Neural crest cell (in vitro differentiated cells): Measurements from ENCODE around the gene BANF2. TPM values are rescaled to one million over a fixed set of nuclear protein-coding genes. Genes with fewer than 3 reads are reported as not detected.

Source experiments
- DNase-seq: peaks from one replicate; pipeline ENCODE4 v3.0.0; 2021; ENCODE audit warnings: low read depth, mixed read lengths, low spot score
- H3K27ac Mint-ChIP-seq: one replicate; pipeline ENCODE4 v1.8.0; 2021; ENCODE audit warnings: mild to moderate bottlenecking, mixed read lengths; ENCODE audit not compliant: unreplicated experiment
- H3K27me3 Mint-ChIP-seq: 2 replicates; pipeline ENCODE4 v1.8.0; 2021; ENCODE audit warnings: low read depth, mild to moderate bottlenecking, mixed read lengths
- H3K36me3 Mint-ChIP-seq: 2 replicates; pipeline ENCODE4 v1.8.0; 2021; ENCODE audit warnings: low read depth, mild to moderate bottlenecking, mixed read lengths
- H3K4me1 Mint-ChIP-seq: 2 replicates; pipeline ENCODE4 v1.8.0; 2021; ENCODE audit warnings: mixed read lengths
- H3K4me3 Mint-ChIP-seq: one replicate; pipeline ENCODE4 v1.8.0; 2021; ENCODE audit warnings: mild to moderate bottlenecking, mixed read lengths
- H3K9me3 Mint-ChIP-seq: 2 replicates; pipeline ENCODE4 v1.8.0; 2021; ENCODE audit warnings: mixed read lengths
- CTCF ChIP-seq: fragments of 200-600 bp; sonication (generic); conservative IDR thresholded peaks from 2 replicates; pipeline ENCODE4 v1.5.0; 2021; ENCODE audit warnings: antibody characterized with exemption, mild to moderate bottlenecking
- total RNA-seq: library from RNA; stranded (reverse); gene quantifications from 2 replicates; pipeline ENCODE4 v1.2.1, GENCODE V29; 2021

Gene BANF2
- total RNA-seq, 1 donor from 2014 or later: not detected

- H3K27ac Mint-ChIP-seq: no peak overlapping the region
- H3K4me1 Mint-ChIP-seq: no peaks in the 10 kb centered on the region
- H3K4me3 Mint-ChIP-seq: no peak overlapping the region
- no peaks in the 10 kb centered on the region for H3K9me3 Mint-ChIP-seq
- TF ChIP-seq CTCF: no peak
- H3K36me3 Mint-ChIP-seq: peaks cover under 1% of the 10 kb centered on the region
- no peak for DNase-seq
- H3K27me3 Mint-ChIP-seq: no peaks in the 10 kb centered on the region
Observed at GRCh38 chr20:17665756-17666155, 34.0 kb upstream of the BANF2 start.

DNA sequence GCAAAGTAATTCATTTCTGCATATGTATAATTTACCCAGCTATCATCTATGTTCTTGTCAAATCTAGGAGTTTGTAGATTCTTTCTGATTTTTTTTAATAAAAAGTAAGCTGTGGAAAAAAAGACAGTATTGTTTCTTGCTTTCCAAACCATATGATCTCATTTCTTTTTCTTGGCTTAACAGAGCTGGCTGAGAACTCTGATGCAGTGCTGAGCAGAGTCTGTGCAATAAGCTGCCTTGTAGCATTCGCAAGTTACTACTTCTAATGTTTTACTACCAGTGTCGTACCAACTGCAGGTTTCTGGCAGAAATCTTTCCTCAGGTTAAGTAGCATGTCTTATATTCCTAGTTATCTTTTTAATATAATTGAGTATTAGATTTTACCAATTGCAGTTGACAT lies 33.3 kb upstream of the BANF2 start:
- Mint-ChIP-seq H3K27ac (no peak overlapping the region), H3K4me3 (no peak overlapping the region), H3K27me3 (no peaks in the 10 kb centered on the region), H3K9me3 (no peaks in the 10 kb centered on the region), H3K4me1 (no peaks in the 10 kb centered on the region), H3K36me3 (peaks cover 3% of the 10 kb centered on the region)
- DNase-seq: no peak
- TF ChIP-seq CTCF: no peak

DNA sequence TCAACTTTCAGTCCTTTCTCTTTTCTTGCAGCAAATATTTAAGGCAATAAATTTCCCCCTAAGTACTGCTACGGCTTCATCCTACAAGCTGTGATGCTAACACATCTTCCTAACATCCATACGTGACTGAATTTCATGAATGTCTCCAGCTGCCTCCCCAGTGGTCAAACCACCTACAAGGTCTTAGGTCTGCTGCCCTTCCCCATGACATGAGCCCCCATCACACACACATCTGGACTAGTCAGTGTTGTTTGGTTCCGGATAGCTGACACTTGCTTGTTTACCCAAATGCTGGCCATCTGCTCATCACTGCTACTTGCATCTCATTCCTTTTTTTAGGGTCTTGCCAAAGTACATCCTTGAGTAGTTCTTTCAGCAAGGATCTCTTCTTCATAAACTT lies 32.3 kb upstream of the BANF2 start:
- no peak for DNase-seq
- no peak for TF ChIP-seq CTCF
- no peak overlapping the region for H3K27ac Mint-ChIP-seq
- H3K4me3 Mint-ChIP-seq: no peak overlapping the region
- H3K4me1 Mint-ChIP-seq: no peaks in the 10 kb centered on the region
- H3K36me3 Mint-ChIP-seq: peaks cover 3% of the 10 kb centered on the region
- H3K27me3 Mint-ChIP-seq: no peaks in the 10 kb centered on the region
- H3K9me3 Mint-ChIP-seq: no peaks in the 10 kb centered on the region

- Mint-ChIP-seq H3K36me3 (peaks cover 3% of the 10 kb centered on the region), H3K27me3 (no peaks in the 10 kb centered on the region), H3K4me3 (no peak overlapping the region), H3K27ac (no peak overlapping the region), H3K9me3 (no peaks in the 10 kb centered on the region), H3K4me1 (peaks cover 4% of the 10 kb centered on the region)
- TF ChIP-seq CTCF: no peak
- DNase-seq: no peak
Observed at GRCh38 chr20:17668432-17668831, 31.3 kb upstream of the BANF2 start.

GRCh38 chr20:17669306-17669931 lies 30.3 kb upstream of the BANF2 start:
- H3K36me3 Mint-ChIP-seq: peaks cover 3% of the 10 kb centered on the region

More at GRCh38 chr20:17669306-17669931, 30.3 kb upstream of the BANF2 start:
- no peak overlapping the region for H3K4me3 Mint-ChIP-seq
- H3K27ac Mint-ChIP-seq: no peak overlapping the region
- no peak for TF ChIP-seq CTCF
- no peaks in the 10 kb centered on the region for H3K27me3 Mint-ChIP-seq
- no peak for DNase-seq
- peaks cover 4% of the 10 kb centered on the region for H3K4me1 Mint-ChIP-seq
- H3K9me3 Mint-ChIP-seq: no peaks in the 10 kb centered on the region
